Calu3 (cell line): ENCODE data around the gene ARL2. TPM values are rescaled to one million over a fixed set of nuclear protein-coding genes. Genes with fewer than 3 reads are reported as not detected.

Experiments
- BruUV-seq: library from RNA; stranded (reverse); fragments of 400-500 nt; replicated peaks from 2 replicates; lab custom pipeline; 2021; lab: Mats Ljungman, UMichigan
- CTCF ChIA-PET: fragments of 300-600 bp; sonication (Branson Sonifier 250); formaldehyde crosslinking; loops from one replicate; lab custom pipeline; 2022; ENCODE audit warnings: antibody characterized with exemption; lab: Charles Lee
- DNase-seq: peaks from one replicate; pipeline ENCODE4 v3.0.0; 2022
- H3K27ac Mint-ChIP-seq: one replicate; pipeline ENCODE4 v1.8.0; 2022; ENCODE audit warnings: mixed read lengths; ENCODE audit not compliant: unreplicated experiment
- H3K27me3 Mint-ChIP-seq: one replicate; pipeline ENCODE4 v1.8.0; 2022; ENCODE audit warnings: mixed read lengths; ENCODE audit not compliant: unreplicated experiment
- H3K36me3 Mint-ChIP-seq: one replicate; pipeline ENCODE4 v1.8.0; 2022; ENCODE audit warnings: mild to moderate bottlenecking, moderate library complexity, mixed read lengths; ENCODE audit not compliant: insufficient read depth, unreplicated experiment
- H3K4me1 Mint-ChIP-seq: one replicate; pipeline ENCODE4 v1.8.0; 2022; ENCODE audit warnings: mild to moderate bottlenecking, low read depth, mixed read lengths; ENCODE audit not compliant: unreplicated experiment
- H3K4me3 Mint-ChIP-seq: one replicate; pipeline ENCODE4 v1.8.0; 2022; ENCODE audit warnings: mild to moderate bottlenecking, low read depth, moderate library complexity, mixed read lengths; ENCODE audit not compliant: unreplicated experiment
- H3K9me3 Mint-ChIP-seq: one replicate; pipeline ENCODE4 v1.8.0; 2022; ENCODE audit warnings: low read depth, mixed read lengths; ENCODE audit not compliant: unreplicated experiment
- CTCF ChIP-seq: fragments of 200-600 bp; IDR thresholded peaks from one replicate; pipeline ENCODE4 v1.8.0; 2022; ENCODE audit warnings: antibody characterized with exemption; ENCODE audit not compliant: unreplicated experiment
- intact Hi-C: fragments of 100-400 bp; cut with micrococcal nuclease; formaldehyde crosslinking; loops from one replicate; pipeline ENCODE4 v1.10.0; 2022; ENCODE audit not compliant: unreplicated experiment
- total RNA-seq: library from RNA; stranded (reverse); gene quantifications from 2 replicates; pipeline ENCODE4 v1.2.3, GENCODE V29; 2022

ARL2 gene
- total RNA-seq, 1 experiment from 2014 or later = 62.6 TPM

DNA sequence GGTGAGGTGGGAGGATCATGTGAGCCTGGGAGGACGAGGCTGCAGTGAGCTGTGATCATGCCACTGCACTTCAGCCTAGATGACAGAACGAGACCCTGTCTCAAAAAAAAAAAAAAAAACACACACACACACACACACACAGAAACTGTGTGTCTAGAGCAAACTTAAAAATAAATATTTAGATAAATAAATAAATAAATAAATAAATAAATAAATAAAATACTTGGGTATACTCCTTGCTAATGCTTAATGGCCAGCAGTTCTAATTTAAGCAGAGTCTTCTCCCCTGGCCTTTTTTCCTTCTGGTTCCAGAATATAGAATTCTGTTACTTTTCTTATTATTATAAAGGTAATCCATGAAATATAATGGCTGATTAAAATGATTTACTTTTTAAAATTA lies 5.1 kb upstream of the ARL2 start:
- CTCF ChIA-PET = interaction anchor here (0.7 kb wide), 1 partner anchor 75 kb away, joined by 3 read pairs; no protein-coding TSS in a partner anchor
- H3K4me3 Mint-ChIP-seq = no peak overlapping the region

DNA sequence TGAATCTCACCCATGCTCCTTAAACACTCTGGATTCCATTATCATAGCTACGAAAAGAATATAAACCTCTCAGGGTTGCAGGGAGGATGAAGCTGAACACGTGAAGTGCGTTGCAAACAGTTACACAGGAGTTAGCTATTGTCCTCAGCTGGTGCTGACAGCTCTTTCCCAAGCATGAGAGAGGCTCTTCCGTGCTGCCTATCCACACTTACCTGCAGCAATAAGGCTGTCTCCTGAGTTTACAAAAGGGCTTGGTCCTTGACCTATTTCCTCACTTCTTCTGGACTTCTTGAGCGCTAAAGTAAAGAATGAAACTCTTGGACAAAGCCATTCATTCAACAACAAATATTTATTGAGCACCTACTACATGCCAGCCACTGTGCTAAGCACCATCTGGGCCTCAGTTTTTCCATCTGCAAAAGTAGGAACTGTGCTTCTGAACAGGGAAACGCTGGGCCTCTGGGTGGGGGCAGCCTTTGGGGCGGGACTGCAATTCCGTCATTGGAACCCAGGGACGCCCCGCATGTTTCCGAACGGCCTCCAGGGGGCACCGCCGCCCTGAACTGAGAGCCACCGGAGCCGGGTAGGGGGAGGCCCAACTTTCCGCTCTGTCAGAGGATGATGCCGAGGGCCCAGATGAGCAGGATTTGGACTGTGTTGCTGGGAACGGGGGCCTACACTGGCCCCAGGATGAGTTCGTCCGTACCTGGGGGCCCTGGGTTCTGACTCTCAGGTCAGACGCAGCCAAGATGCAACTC lies 651 bp upstream of the ARL2 start:
- peak overlapping the region; percentile 81 for H3K4me3 Mint-ChIP-seq
- peak; percentile 72 for TF ChIP-seq CTCF
- H3K9me3 Mint-ChIP-seq = no peaks in the 10 kb centered on the region
- CTCF ChIA-PET = interaction anchor here (0.6 to 2.4 kb wide), 10 partner anchors 15 to 169 kb away, joined by 3 to 10 read pairs (median 4); partner anchors contain the start of genes ATG2A, BATF2, CDC42BPG and SAC3D1
- BruUV-seq = no TSS peak
- peak overlapping the region; percentile 91 for H3K27ac Mint-ChIP-seq
- peak; percentile 93 for DNase-seq
- peaks cover 25% of the 10 kb centered on the region for H3K4me1 Mint-ChIP-seq
- intact Hi-C loops = loop anchor here (5.0 kb wide), 1 partner anchor 166 kb away; no protein-coding TSS in a partner anchor
- peaks cover 29% of the 10 kb centered on the region for H3K36me3 Mint-ChIP-seq
- no peaks in the 10 kb centered on the region for H3K27me3 Mint-ChIP-seq

More for the DNA sequence above, 5.1 kb upstream of the ARL2 start:
- no peaks in the 10 kb centered on the region for H3K9me3 Mint-ChIP-seq
- intact Hi-C loops = no loop called here
- no peak for DNase-seq
- H3K27me3 Mint-ChIP-seq = no peaks in the 10 kb centered on the region
- BruUV-seq = no TSS peak
- no peak for TF ChIP-seq CTCF
- peaks cover 16% of the 10 kb centered on the region for H3K36me3 Mint-ChIP-seq
- peaks cover 10% of the 10 kb centered on the region for H3K4me1 Mint-ChIP-seq
- H3K27ac Mint-ChIP-seq = no peak overlapping the region

- CTCF ChIA-PET = interaction anchor here (0.6 to 2.4 kb wide), 8 partner anchors 16 to 209 kb away, joined by 4 to 10 read pairs (median 5); partner anchors contain the start of genes ATG2A, BATF2 and CDC42BPG
- Mint-ChIP-seq H3K9me3 (no peaks in the 10 kb centered on the region), H3K4me3 (peak overlapping the region; percentile 81), H3K36me3 (peaks cover 42% of the 10 kb centered on the region), H3K27me3 (no peaks in the 10 kb centered on the region), H3K4me1 (peaks cover 25% of the 10 kb centered on the region), H3K27ac (peak overlapping the region; percentile 47)
- TF ChIP-seq CTCF = no peak
- TSS peak; percentile 51 for BruUV-seq
- intact Hi-C loops = loop anchor here (5.0 kb wide), 1 partner anchor 167 kb away; no protein-coding TSS in a partner anchor
- DNase-seq = no peak
Measured at GRCh38 chr11:65014726-65015227, 817 bp downstream of the ARL2 start.

DNA sequence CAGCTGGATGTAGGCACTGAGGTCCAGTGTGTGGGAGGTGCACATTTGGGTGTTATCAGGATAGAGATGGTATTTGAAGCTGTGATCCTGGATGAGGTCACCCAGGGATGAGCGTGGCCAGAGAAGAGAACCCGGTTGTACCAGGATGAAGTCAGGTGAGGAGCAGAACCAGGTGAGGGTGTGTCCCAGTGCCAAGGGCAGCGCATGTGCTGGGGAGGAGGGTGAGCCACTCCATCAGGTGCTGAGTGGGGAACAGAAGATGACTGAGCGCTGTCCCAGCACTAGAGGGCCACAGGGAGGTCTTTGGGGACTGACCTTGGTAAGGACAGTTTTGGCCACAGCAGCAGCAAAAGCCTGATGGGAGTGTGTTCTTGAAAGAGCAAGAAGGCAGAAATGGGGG lies 2.7 kb downstream of the ARL2 start:
- Mint-ChIP-seq H3K36me3 (peaks cover 50% of the 10 kb centered on the region), H3K9me3 (no peaks in the 10 kb centered on the region), H3K4me3 (no peak overlapping the region), H3K27me3 (no peaks in the 10 kb centered on the region), H3K27ac (no peak overlapping the region), H3K4me1 (peaks cover 25% of the 10 kb centered on the region)
- intact Hi-C loops = no loop called here
- TF ChIP-seq CTCF = no peak
- BruUV-seq = no TSS peak
- CTCF ChIA-PET = no interaction called here
- DNase-seq = no peak
